Measurements from ENCODE around the gene YDJC.

The YDJC gene

GRCh38 chr22:21593406-21594232 is 36.2 kb downstream of the YDJC start:
- TF ChIP-seq ZFX (IDR thresholded peaks at IDR 0.05; ENCODE audit: borderline replicate concordance) (no peak), CTCF (IDR thresholded peaks at IDR 0.05) (peak; percentile 56)
- no peak overlapping the region for H3K27ac ChIP-seq

GRCh38 chr22:21592422-21592821 is 37.4 kb downstream of the YDJC start:
- no peak overlapping the region for H3K27ac ChIP-seq
- TF ChIP-seq ZFX (IDR thresholded peaks at IDR 0.05; ENCODE audit: borderline replicate concordance) (no peak), CTCF (IDR thresholded peaks at IDR 0.05) (no peak)

GRCh38 chr22:21591695-21592094 is 38.1 kb downstream of the YDJC start:
- TF ChIP-seq CTCF (IDR thresholded peaks at IDR 0.05) (no peak), ZFX (IDR thresholded peaks at IDR 0.05; ENCODE audit: borderline replicate concordance) (no peak)
- no peak overlapping the region for H3K27ac ChIP-seq

- H3K27ac ChIP-seq, result no peak overlapping the region
- TF ChIP-seq ZFX (IDR thresholded peaks at IDR 0.05; ENCODE audit: borderline replicate concordance), result no peak
- TF ChIP-seq CTCF (IDR thresholded peaks at IDR 0.05), result no peak
Measured at GRCh38 chr22:21590809-21591641, 38.8 kb downstream of the YDJC start.

- TF ChIP-seq CTCF (IDR thresholded peaks at IDR 0.05) (no peak), ZFX (IDR thresholded peaks at IDR 0.05; ENCODE audit: borderline replicate concordance) (no peak)
- H3K27ac ChIP-seq, result no peak overlapping the region
Measured at GRCh38 chr22:21589396-21589795, 40.4 kb downstream of the YDJC start.

- TF ChIP-seq CTCF (IDR thresholded peaks at IDR 0.05) (no peak), ZFX (IDR thresholded peaks at IDR 0.05; ENCODE audit: borderline replicate concordance) (no peak)
Measured at GRCh38 chr22:21587803-21588611, 41.8 kb downstream of the YDJC start.

More at GRCh38 chr22:21587803-21588611, 41.8 kb downstream of the YDJC start:
- no peak overlapping the region for H3K27ac ChIP-seq

Measured in 22Rv1 (cell line).